Retinal pigment epithelial cell (primary cell): ENCODE results near the gene MBNL1.
"Not testable (repeated sequence)": the region's sequence is repeated elsewhere in the genome, so short reads cannot be mapped to it uniquely, and the experiment has no call there.

Experiments
- DNase-seq: peaks from one replicate; pipeline ENCODE4 v3.0.0-alpha.2; 2010; ENCODE audit warnings: low read depth
- H3K4me3 ChIP-seq: 2 replicates; pipeline ENCODE4 v1.5.1; 2011; ENCODE audit warnings: mild to moderate bottlenecking, low read length, control low read depth, moderate library complexity
- TF ChIP-seq, protein P1 (sequence below): conservative IDR thresholded peaks from 2 replicates; pipeline ENCODE4 v1.5.1; 2011; ENCODE audit warnings: low read depth, low read length, control low read depth, inconsistent platforms

MBNL1 gene

GRCh38 chr3:152362086-152362485 lies 93.4 kb downstream of the MBNL1 start:
- no peak overlapping the region for H3K4me3 ChIP-seq
- TF ChIP-seq, protein P1, sequence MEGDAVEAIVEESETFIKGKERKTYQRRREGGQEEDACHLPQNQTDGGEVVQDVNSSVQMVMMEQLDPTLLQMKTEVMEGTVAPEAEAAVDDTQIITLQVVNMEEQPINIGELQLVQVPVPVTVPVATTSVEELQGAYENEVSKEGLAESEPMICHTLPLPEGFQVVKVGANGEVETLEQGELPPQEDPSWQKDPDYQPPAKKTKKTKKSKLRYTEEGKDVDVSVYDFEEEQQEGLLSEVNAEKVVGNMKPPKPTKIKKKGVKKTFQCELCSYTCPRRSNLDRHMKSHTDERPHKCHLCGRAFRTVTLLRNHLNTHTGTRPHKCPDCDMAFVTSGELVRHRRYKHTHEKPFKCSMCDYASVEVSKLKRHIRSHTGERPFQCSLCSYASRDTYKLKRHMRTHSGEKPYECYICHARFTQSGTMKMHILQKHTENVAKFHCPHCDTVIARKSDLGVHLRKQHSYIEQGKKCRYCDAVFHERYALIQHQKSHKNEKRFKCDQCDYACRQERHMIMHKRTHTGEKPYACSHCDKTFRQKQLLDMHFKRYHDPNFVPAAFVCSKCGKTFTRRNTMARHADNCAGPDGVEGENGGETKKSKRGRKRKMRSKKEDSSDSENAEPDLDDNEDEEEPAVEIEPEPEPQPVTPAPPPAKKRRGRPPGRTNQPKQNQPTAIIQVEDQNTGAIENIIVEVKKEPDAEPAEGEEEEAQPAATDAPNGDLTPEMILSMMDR: no peak
- no peak for DNase-seq

GRCh38 chr3:152364237-152364636 lies 95.5 kb downstream of the MBNL1 start:
- H3K4me3 ChIP-seq: no peak overlapping the region
- DNase-seq: no peak
- TF ChIP-seq, protein P1: no peak

GRCh38 chr3:152365126-152365525 lies 96.4 kb downstream of the MBNL1 start:
- TF ChIP-seq, protein P1: no peak
- H3K4me3 ChIP-seq: no peak overlapping the region
- DNase-seq: no peak

GRCh38 chr3:152365766-152366593 lies 97.3 kb downstream of the MBNL1 start:
- no peak overlapping the region for H3K4me3 ChIP-seq

DNA sequence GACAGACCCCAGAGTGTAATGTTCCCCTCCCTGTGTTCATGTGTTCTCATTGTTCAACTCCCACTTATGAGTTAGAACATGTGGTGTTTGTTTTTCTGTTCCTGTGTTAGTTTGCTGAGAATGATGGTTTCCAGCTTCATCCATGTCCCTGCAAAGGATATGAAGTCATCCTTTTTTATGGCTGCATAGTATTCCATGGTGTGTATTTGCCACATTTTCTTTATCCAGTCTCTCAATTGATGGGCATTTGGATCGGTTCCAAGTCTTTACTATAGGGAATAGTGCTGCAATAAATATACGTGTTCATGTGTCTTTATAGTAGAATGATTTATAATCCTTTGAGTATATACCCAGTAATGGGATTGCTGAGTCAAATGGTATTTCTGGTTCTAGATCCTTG lies 98.5 kb downstream of the MBNL1 start:
- not testable (repeated sequence) for H3K4me3 ChIP-seq, DNase-seq

More at GRCh38 chr3:152365766-152366593, 97.3 kb downstream of the MBNL1 start:
- DNase-seq: peak; percentile 62
- TF ChIP-seq, protein P1: no peak

DNA sequence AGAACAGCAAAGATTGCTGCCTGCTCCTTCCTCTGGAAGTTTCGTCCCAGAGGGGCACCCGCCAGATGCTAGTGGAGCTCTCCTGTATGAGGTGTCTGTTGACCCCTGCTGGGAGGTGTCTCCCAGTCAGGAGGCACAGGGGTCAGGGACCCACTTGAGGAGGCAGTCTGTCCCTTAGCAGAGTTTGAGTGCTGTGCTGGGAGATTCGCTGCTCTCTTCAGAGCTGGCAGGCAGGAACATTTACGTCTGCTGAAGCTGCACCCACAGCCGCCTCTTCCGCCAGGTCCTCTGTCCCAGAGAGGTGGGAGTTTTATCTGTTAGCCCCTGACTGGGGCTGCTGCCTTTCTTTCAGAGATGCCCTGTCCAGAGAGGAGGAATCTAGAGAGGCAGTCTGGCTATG lies 103.9 kb downstream of the MBNL1 start:
- not testable (repeated sequence) for DNase-seq, H3K4me3 ChIP-seq

GRCh38 chr3:152373379-152373778 lies 104.7 kb downstream of the MBNL1 start:
- DNase-seq: no peak
- no peak overlapping the region for H3K4me3 ChIP-seq
- TF ChIP-seq, protein P1: no peak

DNA sequence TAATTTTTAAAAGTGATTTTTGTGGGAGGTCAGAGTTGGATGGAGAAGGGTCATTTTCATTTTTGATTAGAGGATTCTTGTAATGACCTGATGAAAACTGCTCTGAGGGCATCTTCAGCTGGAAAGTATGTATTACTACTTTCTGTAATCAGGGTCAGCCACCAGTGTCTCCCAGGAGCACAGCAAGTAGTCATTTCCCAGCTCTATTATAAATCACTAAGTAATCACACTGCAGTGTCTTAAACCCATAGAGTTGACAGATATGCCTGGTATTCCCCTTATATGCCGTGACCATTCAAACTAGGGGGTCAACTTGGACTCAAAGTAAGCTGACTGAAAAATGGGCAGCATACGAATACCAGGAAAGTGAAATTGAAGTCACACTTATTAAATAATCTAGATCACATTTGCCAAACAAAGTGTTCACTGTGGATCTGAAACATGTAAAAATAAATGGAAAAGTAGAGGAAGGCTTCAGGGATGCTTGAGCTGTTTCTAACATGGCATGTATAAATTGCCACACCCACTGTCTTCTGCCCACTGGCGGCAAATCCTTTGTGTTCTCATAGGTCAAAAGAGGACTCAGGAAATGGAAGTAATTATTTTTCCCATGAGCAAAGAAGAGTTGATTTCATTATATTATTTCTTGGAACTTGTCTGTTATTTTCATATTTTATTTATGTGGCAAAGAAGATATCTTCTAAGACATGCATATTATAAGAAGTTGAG lies 105.7 kb downstream of the MBNL1 start:
- H3K4me3 ChIP-seq: no peak overlapping the region
- TF ChIP-seq, protein P1: no peak
- no peak for DNase-seq
